ENCODE results near the gene SLX4IP. TPM values are rescaled to one million over a fixed set of nuclear protein-coding genes. Genes with fewer than 3 reads are reported as not detected.

Gene SLX4IP
- total and polyA plus RNA-seq, 2 donors: 1.4 to 7.1 TPM

DNA sequence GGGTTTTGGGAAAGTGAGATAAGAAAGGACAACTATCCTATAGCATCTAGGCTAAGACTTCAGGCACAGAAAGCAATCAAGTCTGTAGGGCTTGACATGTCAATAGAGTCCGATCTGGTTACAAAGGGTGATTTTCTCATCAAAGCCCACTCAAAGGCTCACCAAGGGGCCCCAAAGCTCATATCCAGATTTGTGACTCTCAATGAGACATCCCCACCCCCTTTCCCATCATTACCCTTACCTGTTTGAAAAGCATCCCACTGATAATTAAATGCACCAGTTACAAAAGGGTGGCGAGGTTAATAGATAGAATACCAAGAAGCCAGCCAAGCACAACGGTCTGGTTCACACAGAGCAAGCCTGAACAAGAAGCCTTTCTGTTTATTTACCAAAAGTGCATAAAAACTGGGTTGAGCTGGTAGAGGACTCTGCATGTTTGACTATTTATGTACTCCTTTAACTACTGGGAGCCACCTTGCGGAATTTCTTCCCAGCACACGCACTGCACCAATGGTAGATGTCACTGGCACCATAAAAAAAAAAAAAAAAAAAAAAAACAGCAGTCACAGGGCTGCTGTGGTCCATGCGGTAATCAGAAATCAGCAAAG, 232.6 kb downstream of the SLX4IP start:
- 80% methylated on average over 6 of the region's 6 CpGs for WGBS
- DNase-seq (ENCODE audit: extremely low spot score): no peak
- Histone ChIP-seq H3K4me1 (ENCODE audit: insufficient read depth) (no peaks in the 10 kb centered on the region), H3K4me3 (ENCODE audit: low read depth, low read length) (no peak overlapping the region), H3K27ac (ENCODE audit: low read depth) (peak overlapping the region; percentile 27), H3K36me3 (ENCODE audit: insufficient read depth) (no peaks in the 10 kb centered on the region)

DNA sequence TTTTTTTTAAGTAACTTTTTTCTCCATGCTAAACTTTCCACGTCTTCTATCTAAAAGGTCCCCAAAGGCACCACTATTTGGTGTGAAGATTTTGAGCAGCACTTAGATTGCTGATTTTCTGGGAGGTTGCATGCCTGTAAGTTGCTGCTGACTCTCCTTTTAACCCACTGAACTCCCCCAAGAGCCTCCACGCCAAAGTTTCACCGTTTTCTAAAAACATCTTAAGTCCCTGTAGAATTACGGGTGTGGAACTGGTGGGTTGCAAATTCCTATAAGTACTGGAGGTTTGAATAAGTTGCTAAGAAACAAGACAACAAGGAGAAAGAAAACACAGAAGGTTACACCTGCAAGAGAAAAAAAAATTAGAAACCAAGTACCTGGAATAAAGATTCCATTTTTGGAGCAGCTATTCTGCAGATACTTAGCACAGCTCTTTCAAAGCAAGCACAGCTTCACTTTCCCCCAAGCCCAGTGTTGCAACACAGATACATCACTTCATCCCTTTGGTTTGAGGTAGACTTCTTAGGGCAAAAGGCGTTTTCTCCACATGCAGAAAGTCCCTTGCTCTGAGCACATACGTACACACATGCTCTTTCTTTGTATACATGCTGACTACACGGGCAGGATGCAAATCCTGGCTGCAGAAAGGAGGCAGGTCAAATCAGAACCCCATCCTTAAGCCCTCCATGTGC, 233.7 kb downstream of the SLX4IP start:
- 75% methylated on average over 7 of the region's 7 CpGs for WGBS
- H3K4me3 ChIP-seq (ENCODE audit: low read depth, low read length): no peak overlapping the region
- H3K4me1 ChIP-seq (ENCODE audit: insufficient read depth): no peaks in the 10 kb centered on the region
- H3K27ac ChIP-seq (ENCODE audit: low read depth): no peak overlapping the region
- no peak for DNase-seq (ENCODE audit: extremely low spot score)
- H3K36me3 ChIP-seq (ENCODE audit: insufficient read depth): no peaks in the 10 kb centered on the region

GRCh38 chr20:10669843-10670446, 234.8 kb downstream of the SLX4IP start:
- H3K4me1 ChIP-seq (ENCODE audit: insufficient read depth): no peaks in the 10 kb centered on the region
- peak overlapping the region; percentile 12 for H3K4me3 ChIP-seq (ENCODE audit: low read depth, low read length)
- H3K27ac ChIP-seq (ENCODE audit: low read depth): no peak overlapping the region
- H3K36me3 ChIP-seq (ENCODE audit: insufficient read depth): no peaks in the 10 kb centered on the region
- DNase-seq (ENCODE audit: extremely low spot score): no peak
- 46% methylated on average over 6 of the region's 6 CpGs for WGBS

DNA sequence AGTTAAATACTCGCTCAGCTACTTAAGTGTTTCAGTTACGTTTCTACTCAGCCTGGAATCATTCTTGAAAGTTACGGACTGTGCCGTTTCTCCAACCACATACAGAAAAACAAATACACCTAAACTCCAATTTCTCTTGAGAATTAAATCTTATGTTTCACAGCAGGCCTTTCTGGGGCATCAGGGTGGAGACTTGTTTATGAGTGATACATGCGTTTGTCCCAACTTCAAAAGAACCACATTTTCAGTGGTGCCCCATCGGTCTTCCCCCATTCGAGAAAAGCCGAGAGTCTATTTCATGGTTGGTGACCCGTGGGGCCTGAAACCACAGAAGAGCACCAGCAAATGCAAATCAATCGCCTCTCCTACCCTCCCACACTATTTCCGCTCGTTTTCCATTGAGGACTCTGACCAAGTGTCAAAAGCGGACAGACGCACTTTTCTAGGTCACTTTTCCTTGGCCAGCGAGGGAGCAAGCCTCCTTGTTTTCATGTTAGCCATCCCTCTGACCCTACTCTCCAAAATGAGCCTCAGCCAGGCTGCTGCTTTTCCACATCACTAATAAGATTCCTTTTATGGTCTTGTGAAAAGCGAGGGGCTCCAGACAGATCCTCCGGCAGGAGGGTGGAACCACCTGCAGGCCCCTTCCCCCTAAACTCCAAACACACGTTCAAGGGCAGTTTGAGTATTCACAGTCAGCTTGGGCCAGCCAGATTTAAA, 235.6 kb downstream of the SLX4IP start:
- peak overlapping the region; percentile 95 for H3K4me3 ChIP-seq (ENCODE audit: low read depth, low read length)

GRCh38 chr20:10671221-10671918, 236.3 kb downstream of the SLX4IP start:
- 2% methylated on average over 13 of the region's 13 CpGs for WGBS
- Histone ChIP-seq H3K4me1 (ENCODE audit: insufficient read depth) (no peaks in the 10 kb centered on the region), H3K27ac (ENCODE audit: low read depth) (peak overlapping the region; percentile 95)

More for the DNA sequence above, 235.6 kb downstream of the SLX4IP start:
- WGBS: 28% methylated on average over 18 of the region's 18 CpGs
- Histone ChIP-seq H3K4me1 (ENCODE audit: insufficient read depth) (no peaks in the 10 kb centered on the region), H3K27ac (ENCODE audit: low read depth) (peak overlapping the region; percentile 31), H3K36me3 (ENCODE audit: insufficient read depth) (no peaks in the 10 kb centered on the region)
- no peak for DNase-seq (ENCODE audit: extremely low spot score)

GRCh38 chr20:10671919-10672623, 237.0 kb downstream of the SLX4IP start:
- H3K4me3 ChIP-seq (ENCODE audit: low read depth, low read length): peak overlapping the region; percentile 95
- no peak for DNase-seq (ENCODE audit: extremely low spot score)
- WGBS: under 1% methylated on average over 42 of the region's 42 CpGs
- H3K36me3 ChIP-seq (ENCODE audit: insufficient read depth): no peaks in the 10 kb centered on the region
- H3K4me1 ChIP-seq (ENCODE audit: insufficient read depth): no peaks in the 10 kb centered on the region
- H3K27ac ChIP-seq (ENCODE audit: low read depth): peak overlapping the region; percentile 95

More at GRCh38 chr20:10671221-10671918, 236.3 kb downstream of the SLX4IP start:
- DNase-seq (ENCODE audit: extremely low spot score): no peak
- Histone ChIP-seq H3K36me3 (ENCODE audit: insufficient read depth) (no peaks in the 10 kb centered on the region), H3K4me3 (ENCODE audit: low read depth, low read length) (peak overlapping the region; percentile 95)

DNA sequence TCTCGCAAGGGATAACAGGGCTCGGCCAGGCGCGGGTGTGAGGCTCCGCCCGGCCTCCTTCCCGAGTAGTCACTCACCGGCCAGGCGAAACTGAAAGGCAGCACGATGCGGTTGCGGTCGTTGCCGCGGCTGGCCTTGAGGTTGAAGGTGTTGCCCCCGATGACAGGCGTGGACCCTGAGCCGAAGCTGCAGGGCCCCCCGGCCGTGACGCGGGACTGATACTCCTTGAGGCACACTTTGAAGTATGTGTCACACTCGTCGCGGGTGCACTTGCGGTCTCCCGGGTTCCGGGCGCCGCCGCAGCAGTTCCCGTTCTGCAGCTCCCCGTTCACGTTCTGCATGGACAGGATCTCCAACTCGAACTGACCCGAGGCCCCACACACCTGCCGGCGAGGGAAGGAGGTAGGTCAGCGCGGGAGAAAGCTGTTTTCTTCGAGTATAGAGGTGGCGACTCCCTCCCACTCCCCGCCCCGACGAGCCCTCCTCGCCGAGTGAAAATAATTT, 237.6 kb downstream of the SLX4IP start:
- H3K4me1 ChIP-seq (ENCODE audit: insufficient read depth): no peaks in the 10 kb centered on the region
- peak overlapping the region; percentile 95 for H3K27ac ChIP-seq (ENCODE audit: low read depth)
- H3K4me3 ChIP-seq (ENCODE audit: low read depth, low read length): peak overlapping the region; percentile 95
- under 1% methylated on average over 47 of the region's 47 CpGs for WGBS
- no peak for DNase-seq (ENCODE audit: extremely low spot score)
- H3K36me3 ChIP-seq (ENCODE audit: insufficient read depth): no peaks in the 10 kb centered on the region

GRCh38 chr20:10673176-10673841, 238.2 kb downstream of the SLX4IP start:
- H3K27ac ChIP-seq (ENCODE audit: low read depth): peak overlapping the region; percentile 95
- under 1% methylated on average over 73 of the region's 73 CpGs for WGBS
- no peaks in the 10 kb centered on the region for H3K4me1 ChIP-seq (ENCODE audit: insufficient read depth)
- H3K36me3 ChIP-seq (ENCODE audit: insufficient read depth): no peaks in the 10 kb centered on the region
- no peak for DNase-seq (ENCODE audit: extremely low spot score)
- peak overlapping the region; percentile 95 for H3K4me3 ChIP-seq (ENCODE audit: low read depth, low read length)

GRCh38 chr20:10673842-10674683, 239.0 kb downstream of the SLX4IP start, which contains the start of gene JAG1:
JAG1 (minus strand) TSS chr20:10673999; CDS start chr20:10673530, 469 bp downstream.
- H3K4me1 ChIP-seq (ENCODE audit: insufficient read depth): no peaks in the 10 kb centered on the region
- WGBS: under 1% methylated on average over 84 of the region's 84 CpGs
- peak within 1 kb of the TSS; percentile 95 for H3K27ac ChIP-seq (ENCODE audit: low read depth)
- H3K36me3 ChIP-seq (ENCODE audit: insufficient read depth): no peaks in the 10 kb centered on the region
- peak; percentile 92 for DNase-seq (ENCODE audit: extremely low spot score)
- peak within 1 kb of the TSS; percentile 95 for H3K4me3 ChIP-seq (ENCODE audit: low read depth, low read length)

GRCh38 chr20:10674684-10675449, 239.8 kb downstream of the SLX4IP start:
- DNase-seq (ENCODE audit: extremely low spot score): no peak

GRCh38 chr20:10675450-10675848, 240.3 kb downstream of the SLX4IP start:
- 83% methylated on average over 4 of the region's 4 CpGs for WGBS
- no peak overlapping the region for H3K4me3 ChIP-seq (ENCODE audit: low read depth, low read length)
- H3K36me3 ChIP-seq (ENCODE audit: insufficient read depth): no peaks in the 10 kb centered on the region
- no peak overlapping the region for H3K27ac ChIP-seq (ENCODE audit: low read depth)
- H3K4me1 ChIP-seq (ENCODE audit: insufficient read depth): no peaks in the 10 kb centered on the region
- DNase-seq (ENCODE audit: extremely low spot score): no peak

More at GRCh38 chr20:10674684-10675449, 239.8 kb downstream of the SLX4IP start:
- Histone ChIP-seq H3K4me1 (ENCODE audit: insufficient read depth) (no peaks in the 10 kb centered on the region), H3K36me3 (ENCODE audit: insufficient read depth) (no peaks in the 10 kb centered on the region), H3K4me3 (ENCODE audit: low read depth, low read length) (peak overlapping the region; percentile 95), H3K27ac (ENCODE audit: low read depth) (peak overlapping the region; percentile 95)
- 1% methylated on average over 38 of the region's 38 CpGs for WGBS

Measured in urinary bladder (tissue), 4 donors.